Measurements from ENCODE around the gene MACROD1.
"Not testable (repeated sequence)": the region's sequence is repeated elsewhere in the genome, so short reads cannot be mapped to it uniquely, and the experiment has no call there.

Gene MACROD1

DNA sequence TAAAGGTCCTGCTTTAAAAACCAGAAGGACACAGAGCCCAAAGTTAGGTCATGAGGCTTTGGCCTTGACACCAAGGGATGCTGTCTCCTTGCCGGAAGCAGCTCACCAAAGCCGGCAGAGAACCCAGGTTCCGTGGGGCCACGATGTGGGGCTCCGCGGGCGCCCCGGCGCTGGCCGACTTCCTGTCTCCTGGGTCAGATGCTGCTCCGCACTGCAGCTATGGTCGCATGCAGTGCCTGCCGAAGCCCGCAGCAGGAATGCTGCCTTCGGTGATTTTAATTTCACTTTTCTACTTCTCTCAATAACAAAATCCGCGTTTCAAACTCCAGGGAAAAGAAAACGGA is 180.1 kb downstream of the MACROD1 start:
- H3K9ac ChIP-seq (ENCODE audit: low read length in 2 of 2): peak overlapping the region; percentile 84 to 86
- H3K36me3 ChIP-seq (ENCODE audit: control insufficient read depth in 2 of 2, insufficient read depth in 2 of 2, low read length in 2 of 2): peaks cover 6 to 7% of the 10 kb centered on the region in 2 donors
- H3K4me1 ChIP-seq (ENCODE audit: control insufficient read depth, insufficient read depth, low read length): peaks cover 24% of the 10 kb centered on the region
- H3K27ac ChIP-seq (ENCODE audit: low read length): peak overlapping the region; percentile 60
- H3K9me3 ChIP-seq (ENCODE audit: control insufficient read depth in 2 of 2, low read length in 2 of 2): no peaks in the 10 kb centered on the region
- H3K27me3 ChIP-seq (ENCODE audit: control insufficient read depth in 1 of 2, insufficient read depth in 2 of 2, low read length in 2 of 2): no peaks in the 10 kb centered on the region
- peak overlapping the region; percentile 69 to 92 for H3K4me3 ChIP-seq (ENCODE audit: low read length in 2 of 2)

DNA sequence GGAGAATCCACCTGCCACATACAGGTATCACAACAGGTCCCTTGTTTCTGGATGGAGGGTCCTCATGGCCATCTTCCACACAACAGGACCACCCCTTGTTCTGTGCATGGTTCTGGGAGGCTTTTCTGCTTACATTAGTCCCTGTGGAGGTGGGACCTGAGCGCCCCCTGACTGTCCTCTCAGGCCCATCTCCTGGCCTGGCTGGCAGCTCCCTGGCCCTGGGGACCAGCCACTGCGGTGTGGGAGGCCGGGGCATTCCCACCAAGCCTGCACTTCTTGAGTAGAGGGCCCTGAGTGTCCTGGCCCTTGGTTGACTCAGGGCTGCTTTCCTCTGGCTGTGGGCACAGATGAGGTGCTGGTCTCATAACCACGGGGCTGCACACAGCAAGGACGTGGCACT is 186.5 kb downstream of the MACROD1 start:
- no peak overlapping the region for H3K27ac ChIP-seq (ENCODE audit: low read length)
- H3K9ac ChIP-seq (ENCODE audit: low read length in 2 of 2): no peak overlapping the region
- H3K36me3 ChIP-seq (ENCODE audit: control insufficient read depth in 2 of 2, insufficient read depth in 2 of 2, low read length in 2 of 2): peaks cover 7 to 8% of the 10 kb centered on the region in 2 donors

DNA sequence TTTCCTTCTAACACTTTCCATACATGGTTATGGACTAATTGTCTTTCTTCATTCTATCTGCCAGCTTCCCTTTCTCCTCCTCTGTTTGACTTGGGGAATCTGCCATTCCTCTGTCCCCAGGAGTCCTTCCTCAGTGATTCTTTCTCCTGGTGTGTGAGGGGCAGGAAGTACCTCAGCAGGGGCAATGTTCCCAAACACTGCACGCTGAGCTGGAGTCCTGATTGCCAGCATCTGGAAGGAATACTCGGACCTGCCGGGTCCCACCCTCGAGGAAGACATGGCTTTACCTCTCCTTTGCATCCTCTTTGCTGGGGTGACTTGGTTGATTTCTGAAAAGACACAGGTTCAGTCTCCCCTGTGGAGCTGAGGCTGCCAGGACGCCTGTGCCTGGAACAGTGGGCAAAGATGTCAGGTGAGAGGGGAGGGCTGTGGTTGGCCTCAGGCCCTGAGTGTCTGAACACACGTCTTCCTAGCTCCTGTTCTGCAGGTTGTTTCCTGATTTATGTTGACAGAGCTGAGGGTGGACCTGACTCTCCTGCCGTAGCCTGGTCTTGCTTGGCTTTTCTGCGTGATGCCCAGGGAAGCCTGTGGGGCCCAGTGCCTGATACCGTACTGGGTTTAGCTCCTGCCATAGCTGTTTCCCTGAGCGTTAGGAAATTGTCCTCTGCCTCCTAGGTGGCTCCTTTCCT is 187.2 kb downstream of the MACROD1 start:
- peaks cover 27% of the 10 kb centered on the region for H3K4me1 ChIP-seq (ENCODE audit: control insufficient read depth, insufficient read depth, low read length)
- H3K9me3 ChIP-seq (ENCODE audit: control insufficient read depth in 2 of 2, low read length in 2 of 2): no peaks in the 10 kb centered on the region
- no peak overlapping the region for H3K27ac ChIP-seq (ENCODE audit: low read length)
- no peak overlapping the region for H3K4me3 ChIP-seq (ENCODE audit: low read length in 2 of 2)
- H3K9ac ChIP-seq (ENCODE audit: low read length in 2 of 2): peak overlapping the region in 1 of 2 donors; percentile 21
- H3K27me3 ChIP-seq (ENCODE audit: control insufficient read depth in 1 of 2, insufficient read depth in 2 of 2, low read length in 2 of 2): no peaks in the 10 kb centered on the region
- H3K36me3 ChIP-seq (ENCODE audit: control insufficient read depth in 2 of 2, insufficient read depth in 2 of 2, low read length in 2 of 2): peaks cover 7 to 8% of the 10 kb centered on the region in 2 donors

More for the DNA sequence above, 186.5 kb downstream of the MACROD1 start:
- no peak overlapping the region for H3K4me3 ChIP-seq (ENCODE audit: low read length in 2 of 2)
- H3K4me1 ChIP-seq (ENCODE audit: control insufficient read depth, insufficient read depth, low read length): peaks cover 27% of the 10 kb centered on the region
- no peaks in the 10 kb centered on the region for H3K27me3 ChIP-seq (ENCODE audit: control insufficient read depth in 1 of 2, insufficient read depth in 2 of 2, low read length in 2 of 2)
- no peaks in the 10 kb centered on the region for H3K9me3 ChIP-seq (ENCODE audit: control insufficient read depth in 2 of 2, low read length in 2 of 2)

DNA sequence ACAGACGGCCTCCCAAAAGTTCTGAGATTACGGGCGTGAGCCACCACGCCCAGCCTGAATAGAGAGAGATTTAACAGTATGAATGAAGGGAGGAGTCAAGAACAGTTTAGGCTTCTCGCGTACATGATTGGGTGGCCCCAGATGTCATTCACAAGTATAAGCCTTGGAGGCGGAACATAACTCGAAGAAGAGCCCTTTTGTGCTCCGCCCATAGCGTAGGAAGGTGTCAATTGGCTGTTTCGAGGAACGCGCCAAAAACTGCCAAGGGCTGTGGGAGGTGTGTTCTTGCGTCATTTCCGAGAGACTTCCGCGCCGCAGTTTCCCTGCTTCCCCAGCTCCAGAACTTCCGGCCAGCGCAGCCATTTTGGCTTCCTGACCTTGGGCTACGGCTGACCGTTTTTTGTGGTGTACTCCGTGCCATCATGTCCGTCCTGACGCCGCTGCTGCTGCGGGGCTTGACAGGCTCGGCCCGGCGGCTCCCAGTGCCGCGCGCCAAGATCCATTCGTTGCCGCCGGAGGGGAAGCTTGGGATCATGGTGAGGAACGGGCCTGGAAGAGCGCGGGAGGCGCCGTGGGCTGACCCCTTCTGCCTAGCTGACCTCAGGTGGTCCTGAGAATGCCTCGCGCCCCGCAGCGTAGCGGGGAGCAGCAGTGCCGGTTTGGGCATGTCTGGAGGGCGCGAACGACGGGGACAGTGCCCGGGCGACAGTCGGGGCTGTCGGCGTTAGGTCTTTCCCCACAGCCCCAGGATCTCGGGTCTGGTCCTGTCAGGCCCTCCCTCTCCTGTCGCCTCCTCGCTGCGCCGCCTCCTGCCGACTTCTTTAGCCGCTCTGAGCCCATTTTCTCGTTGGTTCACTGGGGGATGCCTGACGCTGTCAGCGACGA is 191.4 kb downstream of the MACROD1 start, which contains the start of gene COX8A:
COX8A (plus strand) TSS at position 362 of the 885 bp plus-strand sequence; CDS start at position 423, 61 bp downstream.
- peak within 1 kb of the TSS; percentile 99 for H3K9ac ChIP-seq (ENCODE audit: low read length in 2 of 2)

DNA sequence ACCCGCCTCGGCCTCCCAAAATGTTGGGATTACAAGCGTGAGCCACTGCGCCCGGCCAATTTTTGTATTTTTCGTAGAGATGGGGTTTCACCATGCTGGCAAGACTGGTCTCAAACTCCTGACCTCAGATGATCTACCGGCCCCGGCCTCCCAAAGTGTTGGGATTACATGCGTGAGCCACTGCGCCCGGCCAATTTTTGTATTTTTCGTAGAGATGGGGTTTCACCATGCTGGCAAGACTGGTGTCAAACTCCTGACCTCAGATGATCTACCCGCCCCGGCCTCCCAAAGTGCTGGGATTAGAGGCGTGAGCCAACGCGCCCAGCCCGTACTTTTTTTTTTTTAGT is 192.0 kb downstream of the MACROD1 start:
- H3K36me3 ChIP-seq (ENCODE audit: control insufficient read depth in 2 of 2, insufficient read depth in 2 of 2, low read length in 2 of 2); H3K9ac ChIP-seq (ENCODE audit: low read length in 2 of 2); H3K9me3 ChIP-seq (ENCODE audit: control insufficient read depth in 2 of 2, low read length in 2 of 2); H3K27me3 ChIP-seq (ENCODE audit: control insufficient read depth in 1 of 2, insufficient read depth in 2 of 2, low read length in 2 of 2); H3K27ac ChIP-seq (ENCODE audit: low read length): not testable (repeated sequence)
- Histone ChIP-seq H3K4me3 (ENCODE audit: low read length in 2 of 2) (peak overlapping the region in 1 of 2 donors; percentile 97), H3K4me1 (ENCODE audit: control insufficient read depth, insufficient read depth, low read length) (peaks cover 21% of the 10 kb centered on the region)

More for the DNA sequence above, 191.4 kb downstream of the MACROD1 start, which contains the start of gene COX8A:
- Histone ChIP-seq H3K9me3 (ENCODE audit: control insufficient read depth in 2 of 2, low read length in 2 of 2) (no peaks in the 10 kb centered on the region), H3K27ac (ENCODE audit: low read length) (peak within 1 kb of the TSS; percentile 99), H3K4me1 (ENCODE audit: control insufficient read depth, insufficient read depth, low read length) (peaks cover 25% of the 10 kb centered on the region), H3K36me3 (ENCODE audit: control insufficient read depth in 2 of 2, insufficient read depth in 2 of 2, low read length in 2 of 2) (peaks cover 7 to 8% of the 10 kb centered on the region in 2 donors), H3K4me3 (ENCODE audit: low read length in 2 of 2) (peak within 1 kb of the TSS; percentile 81 to 97), H3K27me3 (ENCODE audit: control insufficient read depth in 1 of 2, insufficient read depth in 2 of 2, low read length in 2 of 2) (no peaks in the 10 kb centered on the region)

DNA sequence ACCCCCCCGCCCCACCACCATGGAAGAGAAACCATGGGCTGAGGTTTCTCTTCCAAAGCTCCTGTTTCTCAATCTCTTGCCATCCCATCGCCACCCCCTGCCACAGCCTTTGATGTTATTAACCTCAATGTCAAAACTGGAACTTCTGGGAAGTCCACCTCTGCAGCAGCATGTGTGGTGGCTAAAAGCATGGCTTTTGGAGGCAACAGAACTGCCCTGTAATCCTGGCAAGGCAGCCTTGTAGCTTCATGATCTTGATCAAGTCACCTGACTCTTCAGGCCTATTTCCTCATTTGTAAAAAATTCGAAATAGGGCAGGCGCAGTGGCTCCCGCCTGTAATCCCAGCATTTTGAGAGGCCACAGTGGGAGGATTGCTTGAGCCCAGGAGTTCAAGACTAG is 195.0 kb downstream of the MACROD1 start:
- H3K27me3 ChIP-seq (ENCODE audit: control insufficient read depth in 1 of 2, insufficient read depth in 2 of 2, low read length in 2 of 2): no peaks in the 10 kb centered on the region
- no peak overlapping the region for H3K27ac ChIP-seq (ENCODE audit: low read length)
- H3K4me3 ChIP-seq (ENCODE audit: low read length in 2 of 2): no peak overlapping the region
- H3K4me1 ChIP-seq (ENCODE audit: control insufficient read depth, insufficient read depth, low read length): peaks cover 8% of the 10 kb centered on the region
- peaks cover 0 to 1% of the 10 kb centered on the region in 2 donors for H3K36me3 ChIP-seq (ENCODE audit: control insufficient read depth in 2 of 2, insufficient read depth in 2 of 2, low read length in 2 of 2)
- no peaks in the 10 kb centered on the region for H3K9me3 ChIP-seq (ENCODE audit: control insufficient read depth in 2 of 2, low read length in 2 of 2)
- H3K9ac ChIP-seq (ENCODE audit: low read length in 2 of 2): no peak overlapping the region

DNA sequence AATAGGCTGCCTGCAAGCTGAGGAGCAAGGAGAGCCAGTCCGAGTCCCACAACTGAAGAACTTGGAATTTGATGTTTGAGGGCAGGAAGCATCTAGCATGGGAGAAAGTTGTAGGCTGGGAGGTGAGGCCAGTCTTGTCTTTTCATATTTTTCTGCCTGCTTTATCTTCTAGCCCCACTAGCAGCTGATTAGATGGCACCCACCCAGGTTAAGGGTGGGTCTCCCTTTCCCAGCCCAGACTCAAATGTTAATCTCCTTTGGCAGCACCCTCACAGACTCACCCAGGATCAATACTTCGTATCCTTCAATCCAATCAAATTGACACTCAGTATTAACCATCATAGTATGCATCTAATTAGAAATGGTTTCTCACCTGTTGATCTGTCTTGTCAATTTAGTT is 196.5 kb downstream of the MACROD1 start:
- H3K27ac ChIP-seq (ENCODE audit: low read length): no peak overlapping the region
- H3K4me3 ChIP-seq (ENCODE audit: low read length in 2 of 2): no peak overlapping the region
- no peaks in the 10 kb centered on the region for H3K36me3 ChIP-seq (ENCODE audit: control insufficient read depth in 2 of 2, insufficient read depth in 2 of 2, low read length in 2 of 2)
- H3K9me3 ChIP-seq (ENCODE audit: control insufficient read depth in 2 of 2, low read length in 2 of 2): no peaks in the 10 kb centered on the region
- no peaks in the 10 kb centered on the region for H3K4me1 ChIP-seq (ENCODE audit: control insufficient read depth, insufficient read depth, low read length)
- H3K27me3 ChIP-seq (ENCODE audit: control insufficient read depth in 1 of 2, insufficient read depth in 2 of 2, low read length in 2 of 2): peaks cover 0 to 3% of the 10 kb centered on the region in 2 donors
- H3K9ac ChIP-seq (ENCODE audit: low read length in 2 of 2): no peak overlapping the region

DNA sequence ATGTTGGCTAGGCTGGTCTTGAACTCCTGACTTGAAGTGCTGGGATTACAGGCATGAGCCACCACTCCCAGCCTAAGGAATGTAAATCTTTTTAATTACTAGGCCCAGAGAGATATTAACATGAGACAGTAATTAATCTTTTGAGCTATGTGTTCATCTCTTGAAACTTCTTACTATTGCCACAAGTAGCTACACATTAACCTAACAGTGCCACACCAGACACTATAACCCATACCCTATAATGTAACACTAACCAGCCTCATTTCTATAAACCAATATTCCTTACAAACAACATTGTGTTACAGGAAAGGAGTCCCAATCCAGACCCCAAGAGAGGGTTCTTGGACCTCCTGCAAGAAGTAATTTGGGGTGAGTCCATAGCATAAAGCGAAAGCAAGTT is 199.5 kb downstream of the MACROD1 start:
- Histone ChIP-seq H3K4me3 (ENCODE audit: low read length in 2 of 2) (no peak overlapping the region), H3K27me3 (ENCODE audit: control insufficient read depth in 1 of 2, insufficient read depth in 2 of 2, low read length in 2 of 2) (peaks cover 3% of the 10 kb centered on the region in 2 donors), H3K36me3 (ENCODE audit: control insufficient read depth in 2 of 2, insufficient read depth in 2 of 2, low read length in 2 of 2) (no peaks in the 10 kb centered on the region), H3K4me1 (ENCODE audit: control insufficient read depth, insufficient read depth, low read length) (peaks cover 6% of the 10 kb centered on the region), H3K9ac (ENCODE audit: low read length in 2 of 2) (no peak overlapping the region), H3K27ac (ENCODE audit: low read length) (no peak overlapping the region), H3K9me3 (ENCODE audit: control insufficient read depth in 2 of 2, low read length in 2 of 2) (no peaks in the 10 kb centered on the region)

DNA sequence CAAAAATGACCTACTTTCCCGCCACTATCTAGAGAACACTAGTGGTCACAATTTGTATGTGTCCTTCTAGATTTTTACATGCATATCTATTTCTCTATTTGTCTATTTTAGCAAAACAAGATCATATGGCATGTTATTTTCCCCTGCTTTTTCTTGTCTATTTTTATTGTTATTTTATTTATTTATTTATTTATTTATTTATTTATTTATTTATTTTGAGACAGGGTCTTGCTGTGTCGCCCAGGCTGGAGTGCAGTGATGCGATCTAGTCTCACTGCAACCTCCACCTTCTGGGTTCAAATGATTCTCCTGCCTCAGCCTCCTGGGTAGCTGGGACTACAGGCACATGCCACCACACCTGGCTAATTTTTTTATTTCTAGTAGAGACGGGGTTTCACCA is 202.0 kb downstream of the MACROD1 start:
- H3K9ac ChIP-seq (ENCODE audit: low read length in 2 of 2); H3K9me3 ChIP-seq (ENCODE audit: control insufficient read depth in 2 of 2, low read length in 2 of 2); H3K36me3 ChIP-seq (ENCODE audit: control insufficient read depth in 2 of 2, insufficient read depth in 2 of 2, low read length in 2 of 2); H3K4me1 ChIP-seq (ENCODE audit: control insufficient read depth, insufficient read depth, low read length); H3K4me3 ChIP-seq (ENCODE audit: low read length in 2 of 2); H3K27me3 ChIP-seq (ENCODE audit: control insufficient read depth in 1 of 2, insufficient read depth in 2 of 2, low read length in 2 of 2); H3K27ac ChIP-seq (ENCODE audit: low read length): not testable (repeated sequence)

DNA sequence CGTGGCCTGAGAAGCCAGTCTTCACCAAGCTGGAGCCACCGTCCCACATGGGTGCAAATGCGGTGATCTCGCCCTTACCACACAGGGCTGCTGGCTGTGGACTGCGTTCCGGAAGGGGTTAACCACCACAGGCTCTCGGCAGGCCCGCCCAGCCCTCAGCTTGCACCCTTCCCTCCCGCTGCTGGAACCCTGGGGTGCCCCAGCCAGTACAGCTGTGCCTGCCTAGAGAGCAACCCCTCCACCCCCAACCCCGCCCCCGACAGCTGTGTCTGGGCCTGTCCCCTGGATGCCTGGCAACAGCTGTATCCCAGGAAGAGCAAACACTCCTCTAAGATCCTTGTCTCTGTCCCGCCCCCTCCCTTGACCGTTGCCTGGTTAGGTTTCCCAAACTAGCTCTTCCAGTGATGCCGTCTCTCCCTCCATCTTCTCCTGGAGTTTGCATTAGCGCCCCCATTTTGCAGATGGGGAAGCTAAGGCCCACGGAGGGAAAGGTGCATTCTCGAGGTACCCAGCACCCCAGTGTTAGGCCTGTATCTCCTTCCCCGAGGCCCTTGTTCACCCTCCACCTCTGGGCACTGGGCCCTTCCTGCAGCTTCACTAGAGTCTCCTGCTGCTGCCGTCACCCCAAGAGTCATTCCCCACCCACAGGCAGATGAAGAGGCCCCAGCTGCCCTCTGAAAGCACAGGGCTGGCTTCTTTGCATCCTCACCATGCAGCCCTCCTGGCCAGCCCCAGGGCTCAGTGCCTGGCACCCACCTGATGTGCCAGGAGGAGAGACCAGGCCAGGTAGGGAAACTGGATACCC is 204.1 kb downstream of the MACROD1 start:
- Histone ChIP-seq H3K9me3 (ENCODE audit: control insufficient read depth in 2 of 2, low read length in 2 of 2) (no peaks in the 10 kb centered on the region), H3K9ac (ENCODE audit: low read length in 2 of 2) (no peak overlapping the region), H3K4me1 (ENCODE audit: control insufficient read depth, insufficient read depth, low read length) (peaks cover 6% of the 10 kb centered on the region), H3K27ac (ENCODE audit: low read length) (no peak overlapping the region), H3K36me3 (ENCODE audit: control insufficient read depth in 2 of 2, insufficient read depth in 2 of 2, low read length in 2 of 2) (no peaks in the 10 kb centered on the region), H3K4me3 (ENCODE audit: low read length in 2 of 2) (no peak overlapping the region), H3K27me3 (ENCODE audit: control insufficient read depth in 1 of 2, insufficient read depth in 2 of 2, low read length in 2 of 2) (peaks cover 3% of the 10 kb centered on the region in 2 donors)
